HEK293 (cell line): ENCODE measurements around the gene CCDC141.

Experiments
- CTCF ChIA-PET: fragments of 350-600 bp; formaldehyde crosslinking; extraction: SDS; loops from one replicate; lab custom pipeline; 2021; ENCODE audit warnings: antibody characterized with exemption; lab: Yijun Ruan, JAX
- POLR2A ChIA-PET: fragments of 300-600 bp; formaldehyde crosslinking; extraction: SDS; loops from one replicate; lab custom pipeline; 2020; ENCODE audit warnings: antibody characterized with exemption, inconsistent platforms; lab: Yijun Ruan, JAX
- H3K27ac ChIP-seq: fragments of 200-500 bp; sonication (Bioruptor generic); 2 replicates; pipeline ENCODE4 v1.5.1; 2014; ENCODE audit warnings: low read depth, low read length, control low read depth, inconsistent platforms; ENCODE audit errors: extremely low read depth
- H3K36me3 ChIP-seq, 2 experiments: fragments of 200-500 bp in 1 of 2; sonication (Bioruptor generic) in 1 of 2; 1 replicate in 1 of 2; 2 replicates in 1 of 2; pipeline ENCODE4 v1.5.1; 2014 to 2017; ENCODE audit warnings: inconsistent platforms in 2 of 2, low read length in 2 of 2; ENCODE audit not compliant: control insufficient read depth in 2 of 2, insufficient read depth in 1 of 2
- H3K4me1 ChIP-seq: fragments of 200-500 bp; sonication (Bioruptor generic); 2 replicates; pipeline ENCODE4 v1.5.1; 2014; ENCODE audit warnings: mild to moderate bottlenecking, low read length, inconsistent platforms; ENCODE audit not compliant: control insufficient read depth, insufficient read depth
- H3K4me3 ChIP-seq: 2 replicates; pipeline ENCODE4 v1.5.1; 2011; ENCODE audit warnings: low read depth, mild to moderate bottlenecking, control low read depth, low read length, moderate library complexity
- H3K9me3 ChIP-seq: fragments of 200-500 bp; sonication (Bioruptor generic); 2 replicates; pipeline ENCODE4 v1.5.1; 2014; ENCODE audit warnings: low read depth, low read length, inconsistent platforms; ENCODE audit not compliant: control insufficient read depth, insufficient read depth
- GLI2 ChIP-seq: fragments of 450-650 bp; formaldehyde crosslinking; IDR thresholded peaks from 2 replicates; pipeline ENCODE4; 2017; ENCODE audit warnings: missing biosample characterization, missing genetic modification characterization, low read depth, borderline replicate concordance
- GLIS1 ChIP-seq: fragments of 450-650 bp; formaldehyde crosslinking; IDR thresholded peaks from 2 replicates; pipeline ENCODE4 v1.5.1; 2016; ENCODE audit warnings: missing biosample characterization, missing genetic modification characterization
- KLF9 ChIP-seq: fragments of 450-650 bp; formaldehyde crosslinking; IDR thresholded peaks from 2 replicates; pipeline ENCODE4 v1.5.1; 2016; ENCODE audit warnings: missing biosample characterization, missing genetic modification characterization, low read depth
- MEIS1 ChIP-seq: sonication (generic); formaldehyde crosslinking; IDR thresholded peaks from 2 replicates; pipeline ENCODE4 v1.8.1; 2022; ENCODE audit warnings: missing genetic modification reagents, mild to moderate bottlenecking, borderline replicate concordance
- MZF1 ChIP-seq: fragments of 450-650 bp; formaldehyde crosslinking; IDR thresholded peaks from 2 replicates; pipeline ENCODE4 v1.5.1; 2017; ENCODE audit warnings: missing biosample characterization, missing genetic modification characterization, borderline replicate concordance
- SCRT1 ChIP-seq: fragments of 450-650 bp; formaldehyde crosslinking; IDR thresholded peaks from 2 replicates; pipeline ENCODE4 v1.5.1; 2016; ENCODE audit warnings: missing biosample characterization, missing genetic modification characterization, borderline replicate concordance
- ZFHX2 ChIP-seq: fragments of 450-650 bp; formaldehyde crosslinking; conservative IDR thresholded peaks from 2 replicates; pipeline ENCODE4 v1.5.1; 2016; ENCODE audit warnings: missing biosample characterization, missing genetic modification characterization
- ZFP3 ChIP-seq: fragments of 450-650 bp; formaldehyde crosslinking; IDR thresholded peaks from 2 replicates; pipeline ENCODE4 v1.5.1; 2016; ENCODE audit warnings: low read depth, missing biosample characterization, missing genetic modification characterization
- ZNF10 ChIP-seq: fragments of 450-650 bp; formaldehyde crosslinking; IDR thresholded peaks from 2 replicates; pipeline ENCODE4 v1.5.1; 2017; ENCODE audit warnings: missing biosample characterization, missing genetic modification characterization
- ZNF138 ChIP-seq: fragments of 450-650 bp; formaldehyde crosslinking; IDR thresholded peaks from 2 replicates; pipeline ENCODE4 v1.5.1; 2016; ENCODE audit warnings: missing biosample characterization, missing genetic modification characterization, borderline replicate concordance
- ZNF169 ChIP-seq: fragments of 450-650 bp; formaldehyde crosslinking; IDR thresholded peaks from 2 replicates; pipeline ENCODE4 v1.5.1; 2016; ENCODE audit warnings: missing biosample characterization, missing genetic modification characterization
- ZNF211 ChIP-seq: fragments of 450-650 bp; formaldehyde crosslinking; IDR thresholded peaks from 2 replicates; pipeline ENCODE4 v1.5.1; 2016; ENCODE audit warnings: low read depth, missing biosample characterization, missing genetic modification characterization
- ZNF404 ChIP-seq: fragments of 450-650 bp; formaldehyde crosslinking; IDR thresholded peaks from 2 replicates; pipeline ENCODE4 v1.5.1; 2017; ENCODE audit warnings: missing biosample characterization, missing genetic modification characterization
- ZNF473 ChIP-seq: fragments of 450-650 bp; formaldehyde crosslinking; IDR thresholded peaks from 2 replicates; pipeline ENCODE4 v1.5.1; 2017; ENCODE audit warnings: missing biosample characterization, missing genetic modification characterization
- ZNF549 ChIP-seq: fragments of 450-650 bp; IDR thresholded peaks from 2 replicates; pipeline ENCODE4 v1.5.1; 2018; ENCODE audit warnings: missing biosample characterization, missing genetic modification characterization, mild to moderate bottlenecking, inconsistent platforms, moderate library complexity
- ZNF596 ChIP-seq: fragments of 450-650 bp; IDR thresholded peaks from 2 replicates; pipeline ENCODE4 v1.5.0; 2018; ENCODE audit warnings: missing biosample characterization, mild to moderate bottlenecking, missing genetic modification characterization, moderate library complexity
- ZNF677 ChIP-seq: fragments of 450-650 bp; IDR thresholded peaks from 2 replicates; pipeline ENCODE4 v1.5.0; 2018; ENCODE audit warnings: missing biosample characterization, mild to moderate bottlenecking, missing genetic modification characterization, moderate library complexity
- ZNF785 ChIP-seq: fragments of 450-650 bp; formaldehyde crosslinking; IDR thresholded peaks from 2 replicates; pipeline ENCODE4 v1.5.1; 2016; ENCODE audit warnings: missing biosample characterization, missing genetic modification characterization
- ZNF792 ChIP-seq: fragments of 450-650 bp; formaldehyde crosslinking; IDR thresholded peaks from 2 replicates; pipeline ENCODE4 v1.5.1; 2016; ENCODE audit warnings: missing biosample characterization, missing genetic modification characterization
- ZXDB ChIP-seq: fragments of 450-650 bp; formaldehyde crosslinking; IDR thresholded peaks from 2 replicates; pipeline ENCODE4 v1.5.1; 2016; ENCODE audit warnings: missing biosample characterization, missing genetic modification characterization
- TF ChIP-seq, protein P1 (sequence below): fragments of 450-650 bp; formaldehyde crosslinking; IDR thresholded peaks from 2 replicates; pipeline ENCODE4 v1.5.1; 2016; ENCODE audit warnings: missing biosample characterization, missing genetic modification characterization
- TF ChIP-seq, protein P2 (sequence below): fragments of 450-650 bp; formaldehyde crosslinking; IDR thresholded peaks from 2 replicates; pipeline ENCODE4 v1.5.1; 2016; ENCODE audit warnings: missing biosample characterization, missing genetic modification characterization
- TF ChIP-seq, protein P3 (sequence below): fragments of 450-650 bp; formaldehyde crosslinking; IDR thresholded peaks from 2 replicates; pipeline ENCODE4 v1.5.1; 2016; ENCODE audit warnings: missing biosample characterization, missing genetic modification characterization, low read depth

Gene CCDC141

DNA sequence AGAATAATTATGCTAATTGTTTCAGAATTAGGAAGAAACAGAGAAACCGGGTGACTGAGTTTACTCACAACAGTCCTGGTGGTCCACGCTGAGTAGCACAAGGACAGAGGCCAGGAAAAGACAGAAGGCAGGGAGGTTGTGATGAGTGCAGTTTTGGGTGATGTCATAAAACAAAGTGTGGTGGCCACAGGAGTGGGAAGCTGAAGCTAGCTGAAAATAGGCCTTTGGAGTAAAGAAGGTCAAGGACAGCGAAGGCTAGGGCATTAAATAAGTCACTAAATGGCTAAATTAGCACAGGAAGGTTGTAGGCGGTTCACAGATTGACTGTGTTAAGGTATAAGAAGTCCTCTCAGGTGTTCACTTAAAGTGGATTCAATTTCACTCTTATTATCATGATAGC, 121.9 kb downstream of the CCDC141 start (continued):
- TF ChIP-seq, protein P1, sequence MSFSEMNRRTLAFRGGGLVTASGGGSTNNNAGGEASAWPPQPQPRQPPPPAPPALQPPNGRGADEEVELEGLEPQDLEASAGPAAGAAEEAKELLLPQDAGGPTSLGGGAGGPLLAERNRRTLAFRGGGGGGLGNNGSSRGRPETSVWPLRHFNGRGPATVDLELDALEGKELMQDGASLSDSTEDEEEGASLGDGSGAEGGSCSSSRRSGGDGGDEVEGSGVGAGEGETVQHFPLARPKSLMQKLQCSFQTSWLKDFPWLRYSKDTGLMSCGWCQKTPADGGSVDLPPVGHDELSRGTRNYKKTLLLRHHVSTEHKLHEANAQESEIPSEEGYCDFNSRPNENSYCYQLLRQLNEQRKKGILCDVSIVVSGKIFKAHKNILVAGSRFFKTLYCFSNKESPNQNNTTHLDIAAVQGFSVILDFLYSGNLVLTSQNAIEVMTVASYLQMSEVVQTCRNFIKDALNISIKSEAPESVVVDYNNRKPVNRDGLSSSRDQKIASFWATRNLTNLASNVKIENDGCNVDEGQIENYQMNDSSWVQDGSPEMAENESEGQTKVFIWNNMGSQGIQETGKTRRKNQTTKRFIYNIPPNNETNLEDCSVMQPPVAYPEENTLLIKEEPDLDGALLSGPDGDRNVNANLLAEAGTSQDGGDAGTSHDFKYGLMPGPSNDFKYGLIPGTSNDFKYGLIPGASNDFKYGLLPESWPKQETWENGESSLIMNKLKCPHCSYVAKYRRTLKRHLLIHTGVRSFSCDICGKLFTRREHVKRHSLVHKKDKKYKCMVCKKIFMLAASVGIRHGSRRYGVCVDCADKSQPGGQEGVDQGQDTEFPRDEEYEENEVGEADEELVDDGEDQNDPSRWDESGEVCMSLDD, result no peak
- TF ChIP-seq KLF9 (tag by site-specific recombination) (no peak), ZNF785 (no peak), ZNF792 (tag by site-specific recombination) (no peak), MZF1 (tag by site-specific recombination) (no peak)
- TF ChIP-seq, protein P2, sequence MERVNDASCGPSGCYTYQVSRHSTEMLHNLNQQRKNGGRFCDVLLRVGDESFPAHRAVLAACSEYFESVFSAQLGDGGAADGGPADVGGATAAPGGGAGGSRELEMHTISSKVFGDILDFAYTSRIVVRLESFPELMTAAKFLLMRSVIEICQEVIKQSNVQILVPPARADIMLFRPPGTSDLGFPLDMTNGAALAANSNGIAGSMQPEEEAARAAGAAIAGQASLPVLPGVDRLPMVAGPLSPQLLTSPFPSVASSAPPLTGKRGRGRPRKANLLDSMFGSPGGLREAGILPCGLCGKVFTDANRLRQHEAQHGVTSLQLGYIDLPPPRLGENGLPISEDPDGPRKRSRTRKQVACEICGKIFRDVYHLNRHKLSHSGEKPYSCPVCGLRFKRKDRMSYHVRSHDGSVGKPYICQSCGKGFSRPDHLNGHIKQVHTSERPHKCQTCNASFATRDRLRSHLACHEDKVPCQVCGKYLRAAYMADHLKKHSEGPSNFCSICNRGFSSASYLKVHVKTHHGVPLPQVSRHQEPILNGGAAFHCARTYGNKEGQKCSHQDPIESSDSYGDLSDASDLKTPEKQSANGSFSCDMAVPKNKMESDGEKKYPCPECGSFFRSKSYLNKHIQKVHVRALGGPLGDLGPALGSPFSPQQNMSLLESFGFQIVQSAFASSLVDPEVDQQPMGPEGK (tag by site-specific recombination), result no peak

DNA sequence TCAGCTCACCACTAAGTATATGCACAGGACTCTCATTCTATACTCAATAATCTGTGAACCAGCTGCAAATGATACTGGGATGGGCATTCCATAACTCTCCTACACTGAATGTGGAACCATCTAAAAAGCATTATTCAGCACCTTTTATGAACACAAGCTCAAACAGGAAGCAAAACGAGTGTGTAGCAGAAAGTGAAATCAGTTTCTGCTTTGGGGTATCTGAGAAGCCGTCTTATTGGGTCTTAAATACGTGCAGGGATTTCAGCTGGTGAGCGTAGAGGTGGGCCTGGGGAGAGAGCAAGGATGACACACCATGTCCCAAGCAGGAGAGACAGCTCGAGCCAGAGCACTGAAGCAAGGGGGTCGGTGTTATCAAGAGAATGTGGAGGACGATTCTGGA, 122.8 kb downstream of the CCDC141 start:
- TF ChIP-seq GLI2 (tag by site-specific recombination), result no peak
- no peak for TF ChIP-seq GLIS1
- TF ChIP-seq ZNF169 (tag by site-specific recombination), result no peak
- no peak for TF ChIP-seq ZFHX2 (tag by site-specific recombination)
- no peak for TF ChIP-seq ZNF10
- no peak for TF ChIP-seq ZNF549
- TF ChIP-seq MEIS1 (CRISPR knock-in tag), result no peak
- TF ChIP-seq ZNF404 (tag by site-specific recombination), result no peak
- TF ChIP-seq ZNF138 (tag by site-specific recombination), result no peak
- no peak for TF ChIP-seq ZNF473 (tag by site-specific recombination)
- TF ChIP-seq ZNF596 (tag by site-specific recombination), result no peak
- no peak for TF ChIP-seq ZNF211 (tag by site-specific recombination)
- ChIA-PET POLR2A (no interaction called here), CTCF (interaction anchor here (0.6 to 1.0 kb wide), 7 partner anchors 11 to 1176 kb away, joined by 3 to 4 read pairs (median 3); no protein-coding TSS in a partner anchor)
- H3K4me1 ChIP-seq, result peaks cover 3% of the 10 kb centered on the region
- H3K27ac ChIP-seq, result no peak overlapping the region
- H3K36me3 ChIP-seq, result no peaks in the 10 kb centered on the region
- no peaks in the 10 kb centered on the region for H3K9me3 ChIP-seq
- H3K4me3 ChIP-seq, result no peak overlapping the region

DNA sequence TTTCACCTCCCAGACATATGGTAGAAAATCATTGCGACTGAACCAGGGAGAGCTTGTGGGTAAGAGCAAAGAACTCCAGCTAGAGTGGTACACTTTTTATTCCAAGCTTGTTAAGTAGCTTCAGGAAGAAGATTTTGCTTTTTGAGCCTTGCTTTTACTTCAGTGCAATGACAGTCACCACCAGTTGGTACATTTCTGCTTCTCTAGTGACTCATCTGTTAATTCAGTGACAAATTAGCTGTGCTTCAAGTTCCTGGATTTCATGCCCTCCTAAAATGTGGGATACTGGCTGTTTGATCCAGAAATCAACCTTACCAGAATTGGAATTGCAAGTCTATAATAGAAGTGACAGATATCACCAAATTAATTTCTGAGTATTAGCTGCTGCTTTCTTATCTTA, 125.1 kb downstream of the CCDC141 start:
- TF ChIP-seq, protein P3, sequence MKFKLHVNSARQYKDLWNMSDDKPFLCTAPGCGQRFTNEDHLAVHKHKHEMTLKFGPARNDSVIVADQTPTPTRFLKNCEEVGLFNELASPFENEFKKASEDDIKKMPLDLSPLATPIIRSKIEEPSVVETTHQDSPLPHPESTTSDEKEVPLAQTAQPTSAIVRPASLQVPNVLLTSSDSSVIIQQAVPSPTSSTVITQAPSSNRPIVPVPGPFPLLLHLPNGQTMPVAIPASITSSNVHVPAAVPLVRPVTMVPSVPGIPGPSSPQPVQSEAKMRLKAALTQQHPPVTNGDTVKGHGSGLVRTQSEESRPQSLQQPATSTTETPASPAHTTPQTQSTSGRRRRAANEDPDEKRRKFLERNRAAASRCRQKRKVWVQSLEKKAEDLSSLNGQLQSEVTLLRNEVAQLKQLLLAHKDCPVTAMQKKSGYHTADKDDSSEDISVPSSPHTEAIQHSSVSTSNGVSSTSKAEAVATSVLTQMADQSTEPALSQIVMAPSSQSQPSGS (tag by site-specific recombination), result no peak
- no peak for TF ChIP-seq ZXDB (tag by site-specific recombination)
- TF ChIP-seq ZNF677, result no peak
- no peak for TF ChIP-seq GLI2 (tag by site-specific recombination)
- no peak for TF ChIP-seq ZFP3 (tag by site-specific recombination)
- no peak for TF ChIP-seq SCRT1
- H3K4me1 ChIP-seq, result peaks cover 3% of the 10 kb centered on the region
- H3K9me3 ChIP-seq, result no peaks in the 10 kb centered on the region
- ChIA-PET POLR2A (no interaction called here), CTCF (interaction anchor here (2.0 kb wide), 1 partner anchor 11 kb away, joined by 7 read pairs; no protein-coding TSS in a partner anchor)
- H3K27ac ChIP-seq, result no peak overlapping the region
- H3K36me3 ChIP-seq, result no peaks in the 10 kb centered on the region
- H3K4me3 ChIP-seq, result no peak overlapping the region
